T-helper 1 cell treated with Interleukin-12 subunit alpha and Interleukin-12 subunit beta and Interleukin-4 antibody, amounts not matched to agents 30 ng/mL and 1 ng/mL, for 36 hours (primary cell): ENCODE data around the gene PAMR1. TPM values are rescaled to one million over a fixed set of nuclear protein-coding genes. Genes with fewer than 3 reads are reported as not detected.
"Not testable (repeated sequence)": the region's sequence is repeated elsewhere in the genome, so short reads cannot be mapped to it uniquely, and the experiment has no call there.

ENCODE experiments used
- intact Hi-C: fragments of 100-400 bp; cut with micrococcal nuclease; formaldehyde crosslinking; loops from one replicate; pipeline ENCODE4 v1.15.1; 2024
- total RNA-seq: library from RNA; stranded (reverse); gene quantifications from 2 replicates; pipeline ENCODE4 v1.2.3, GENCODE V29; 2022

PAMR1 gene, protein sequence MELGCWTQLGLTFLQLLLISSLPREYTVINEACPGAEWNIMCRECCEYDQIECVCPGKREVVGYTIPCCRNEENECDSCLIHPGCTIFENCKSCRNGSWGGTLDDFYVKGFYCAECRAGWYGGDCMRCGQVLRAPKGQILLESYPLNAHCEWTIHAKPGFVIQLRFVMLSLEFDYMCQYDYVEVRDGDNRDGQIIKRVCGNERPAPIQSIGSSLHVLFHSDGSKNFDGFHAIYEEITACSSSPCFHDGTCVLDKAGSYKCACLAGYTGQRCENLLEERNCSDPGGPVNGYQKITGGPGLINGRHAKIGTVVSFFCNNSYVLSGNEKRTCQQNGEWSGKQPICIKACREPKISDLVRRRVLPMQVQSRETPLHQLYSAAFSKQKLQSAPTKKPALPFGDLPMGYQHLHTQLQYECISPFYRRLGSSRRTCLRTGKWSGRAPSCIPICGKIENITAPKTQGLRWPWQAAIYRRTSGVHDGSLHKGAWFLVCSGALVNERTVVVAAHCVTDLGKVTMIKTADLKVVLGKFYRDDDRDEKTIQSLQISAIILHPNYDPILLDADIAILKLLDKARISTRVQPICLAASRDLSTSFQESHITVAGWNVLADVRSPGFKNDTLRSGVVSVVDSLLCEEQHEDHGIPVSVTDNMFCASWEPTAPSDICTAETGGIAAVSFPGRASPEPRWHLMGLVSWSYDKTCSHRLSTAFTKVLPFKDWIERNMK
- total RNA-seq = not detected in 2 replicates

DNA sequence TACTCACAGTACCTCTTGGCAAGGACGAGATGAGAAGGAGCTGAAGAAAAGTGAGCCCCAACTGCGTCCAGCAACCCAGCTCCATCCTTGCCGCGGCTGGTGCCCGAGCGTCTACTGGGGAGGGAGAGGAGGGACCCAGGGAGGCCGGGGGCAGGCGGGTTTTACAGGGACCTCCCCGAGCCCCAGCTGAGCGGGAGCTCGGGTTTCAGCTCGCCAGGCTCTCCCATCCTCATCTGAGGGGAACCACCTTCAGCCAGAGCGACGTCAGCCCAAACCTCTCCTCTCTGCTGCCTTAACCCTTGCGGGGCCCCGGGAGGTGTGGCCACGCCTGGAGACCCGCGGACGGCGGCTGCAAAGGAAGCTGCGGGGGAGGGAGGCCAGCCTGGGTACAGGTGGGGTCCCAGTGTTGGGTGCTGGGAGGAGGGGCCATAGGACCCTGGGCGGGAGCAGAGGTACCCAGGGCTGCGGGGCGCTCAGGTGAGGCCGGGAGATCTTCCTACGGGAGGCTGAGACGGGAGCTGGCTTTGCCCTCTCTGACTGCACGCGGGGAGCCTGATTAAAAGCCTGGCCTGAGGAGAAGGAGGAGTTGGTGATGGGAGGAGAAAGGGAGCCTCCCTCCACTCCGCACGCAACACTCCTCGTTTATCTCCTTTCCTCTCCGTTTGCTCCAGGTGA lies at the start of gene PAMR1:
TSS of gene PAMR1 (minus strand) at position 116 of the 675 bp plus-strand sequence. CDS start at position 85, 31 bp downstream.
- intact Hi-C loops = no loop called here

GRCh38 chr11:35571696-35572095 lies 46.3 kb upstream of the PAMR1 start:
- intact Hi-C loops = no loop called here

DNA sequence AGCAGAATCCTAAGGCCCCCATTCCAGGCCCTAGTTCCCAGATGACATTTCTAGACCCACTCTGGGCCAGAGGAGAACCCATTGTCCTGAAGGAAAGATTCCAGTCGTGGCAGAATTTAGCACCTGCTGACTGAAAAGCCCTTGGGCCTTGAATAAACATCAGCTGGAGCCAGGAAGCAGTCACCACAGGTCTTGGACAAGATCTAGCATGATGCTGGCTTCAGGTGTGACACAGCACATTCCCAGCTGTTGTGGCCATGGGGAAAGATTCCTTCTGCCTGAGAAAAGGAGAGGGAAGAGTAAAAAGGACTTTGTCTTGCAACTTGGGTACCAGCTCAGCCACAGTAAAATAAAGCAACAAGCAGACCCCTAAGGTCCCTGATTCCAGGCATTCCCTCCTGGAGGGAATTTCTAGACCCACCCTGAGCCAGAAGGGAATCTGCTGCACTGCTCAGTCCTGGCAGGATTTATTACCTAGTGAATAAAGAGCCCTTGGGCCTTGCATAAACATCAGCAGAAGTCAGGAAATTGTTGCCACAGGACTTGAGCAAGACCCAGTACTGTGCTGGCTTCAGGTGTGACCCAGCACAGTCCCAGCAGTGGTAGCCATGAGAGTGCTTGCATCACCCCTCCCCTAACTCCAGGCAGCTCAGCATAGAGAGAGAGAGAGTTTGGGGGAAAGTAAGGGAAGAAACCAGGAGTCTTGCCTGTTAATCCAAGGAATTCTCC lies 42.5 kb upstream of the PAMR1 start:
- intact Hi-C loops = no loop called here

DNA sequence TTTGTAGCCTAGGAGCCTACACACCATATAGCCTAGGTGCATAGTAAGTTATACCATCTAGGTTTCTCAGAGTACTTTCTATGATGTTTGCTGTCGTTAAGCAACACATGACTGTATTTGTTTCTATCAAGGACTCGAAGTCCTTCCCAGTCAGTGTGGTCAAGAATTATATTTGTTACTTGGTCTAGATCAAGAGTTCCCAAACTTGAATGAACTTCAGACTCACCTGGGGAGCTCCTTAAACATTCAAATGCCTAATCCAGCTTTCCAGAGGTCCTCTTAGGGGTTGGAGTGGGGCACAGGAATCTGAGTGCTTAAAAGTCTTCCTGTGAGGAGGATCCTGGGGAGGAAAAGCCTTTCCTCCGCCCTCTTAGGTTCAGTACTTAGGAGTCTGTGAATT lies 41.5 kb upstream of the PAMR1 start:
- intact Hi-C loops = no loop called here

DNA sequence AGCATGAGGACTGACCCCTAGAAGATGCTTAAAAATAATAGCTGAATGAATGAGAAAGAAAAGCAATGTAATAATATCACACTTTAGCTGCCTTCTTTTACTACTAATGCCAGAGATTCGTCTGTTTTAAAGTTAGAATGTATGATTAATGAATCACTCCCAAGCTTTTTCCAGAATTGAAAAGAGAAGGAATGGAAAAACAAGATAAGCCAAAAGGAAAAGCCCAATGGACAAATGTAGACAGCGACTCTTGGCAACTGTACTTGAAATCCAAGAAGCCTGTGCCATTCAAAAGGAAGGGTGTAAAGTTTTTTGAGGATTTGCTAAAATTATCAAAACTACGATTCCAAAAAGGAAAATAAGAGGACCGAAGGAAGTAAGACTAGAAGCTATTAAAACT lies 40.8 kb upstream of the PAMR1 start:
- intact Hi-C loops = no loop called here

DNA sequence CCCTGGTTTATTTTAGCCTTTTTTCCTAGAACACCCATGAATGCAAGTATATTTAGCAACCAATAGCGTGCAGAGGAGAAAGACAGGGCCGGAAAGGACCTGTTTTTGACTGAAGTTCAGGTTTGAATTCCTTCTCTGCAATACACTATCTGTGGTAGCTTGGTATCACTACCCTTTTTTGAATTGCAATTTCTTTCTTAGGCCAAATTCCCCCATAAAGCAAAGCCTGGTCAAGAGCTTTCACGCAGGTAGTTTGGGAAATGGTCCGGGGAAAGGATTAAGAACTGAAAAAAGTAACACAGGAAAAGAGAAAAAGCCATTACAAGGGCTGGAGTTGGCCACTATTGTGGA lies 38.8 kb upstream of the PAMR1 start:
- intact Hi-C loops = no loop called here

DNA sequence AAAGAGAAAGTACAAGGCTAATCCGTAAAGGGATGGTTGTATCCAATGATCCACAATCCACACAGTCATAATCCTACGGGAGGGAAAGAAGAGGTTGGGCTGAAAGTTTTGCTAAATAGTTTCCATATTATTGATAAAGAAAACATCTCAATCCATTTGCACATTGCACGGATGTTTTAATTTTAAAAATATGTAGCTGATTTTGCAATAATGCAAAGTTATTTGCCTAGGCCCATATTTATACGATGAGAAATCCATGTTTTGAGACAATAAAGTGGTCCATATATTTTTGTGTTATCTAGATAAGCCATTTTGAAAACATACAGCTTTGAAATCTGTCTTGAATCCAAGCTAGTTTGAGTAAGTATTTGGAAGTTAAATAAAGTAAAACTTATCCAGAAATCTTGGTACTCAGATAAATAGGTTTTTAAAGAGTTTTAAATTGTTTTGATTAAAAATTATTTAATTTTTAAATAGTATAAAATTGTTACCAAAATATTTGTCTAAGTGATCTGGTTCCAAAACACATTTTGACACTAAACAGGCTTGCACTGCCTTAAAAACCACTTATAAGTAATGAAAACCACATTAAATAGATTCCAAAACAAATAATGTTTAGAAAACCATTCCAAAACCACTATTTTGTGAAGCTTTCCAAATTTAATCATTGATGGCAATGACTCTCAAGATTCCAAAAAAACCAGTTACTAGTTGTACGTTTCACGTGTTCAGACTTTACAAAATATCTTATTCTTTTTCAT lies 38.2 kb upstream of the PAMR1 start:
- intact Hi-C loops = no loop called here

GRCh38 chr11:35559949-35560348 lies 34.5 kb upstream of the PAMR1 start:
- intact Hi-C loops = no loop called here

DNA sequence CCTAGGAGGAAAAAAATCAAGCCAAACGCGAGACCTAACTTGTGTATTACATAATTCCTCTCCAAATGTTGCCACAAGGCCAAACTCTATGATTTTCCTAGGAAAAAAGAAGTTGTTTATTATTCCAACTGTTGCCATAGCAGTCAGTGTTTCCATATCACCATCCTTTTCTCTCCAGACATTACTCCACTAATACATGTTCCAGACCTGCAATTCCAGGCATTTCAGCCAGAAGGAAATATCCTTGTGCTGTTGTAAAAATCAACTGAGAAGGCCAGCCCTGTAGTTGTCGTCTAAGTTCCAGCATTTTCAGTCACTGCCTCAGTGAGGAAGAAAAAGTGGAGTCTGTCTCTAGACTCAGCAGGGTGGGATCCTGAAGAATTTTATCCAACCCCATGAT lies 33.1 kb upstream of the PAMR1 start:
- intact Hi-C loops = no loop called here

DNA sequence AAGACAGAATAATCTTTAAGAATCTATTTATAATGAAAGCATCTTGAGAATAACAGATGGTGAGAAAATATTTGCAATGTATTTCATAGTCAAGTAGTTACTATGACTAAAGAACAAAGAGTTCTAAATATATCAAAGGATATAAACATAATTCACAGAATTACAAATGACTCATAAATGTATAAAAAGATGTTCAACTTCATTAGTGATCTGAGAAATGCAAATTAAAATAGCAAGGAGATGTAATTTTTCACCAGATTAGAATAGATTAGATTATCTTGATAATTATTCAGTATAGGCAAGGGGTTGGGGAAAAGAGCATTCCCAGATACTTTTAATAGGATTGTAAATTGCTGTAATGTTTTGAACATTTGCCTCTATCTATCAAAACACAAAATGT lies 30.1 kb upstream of the PAMR1 start:
- intact Hi-C loops = no loop called here

DNA sequence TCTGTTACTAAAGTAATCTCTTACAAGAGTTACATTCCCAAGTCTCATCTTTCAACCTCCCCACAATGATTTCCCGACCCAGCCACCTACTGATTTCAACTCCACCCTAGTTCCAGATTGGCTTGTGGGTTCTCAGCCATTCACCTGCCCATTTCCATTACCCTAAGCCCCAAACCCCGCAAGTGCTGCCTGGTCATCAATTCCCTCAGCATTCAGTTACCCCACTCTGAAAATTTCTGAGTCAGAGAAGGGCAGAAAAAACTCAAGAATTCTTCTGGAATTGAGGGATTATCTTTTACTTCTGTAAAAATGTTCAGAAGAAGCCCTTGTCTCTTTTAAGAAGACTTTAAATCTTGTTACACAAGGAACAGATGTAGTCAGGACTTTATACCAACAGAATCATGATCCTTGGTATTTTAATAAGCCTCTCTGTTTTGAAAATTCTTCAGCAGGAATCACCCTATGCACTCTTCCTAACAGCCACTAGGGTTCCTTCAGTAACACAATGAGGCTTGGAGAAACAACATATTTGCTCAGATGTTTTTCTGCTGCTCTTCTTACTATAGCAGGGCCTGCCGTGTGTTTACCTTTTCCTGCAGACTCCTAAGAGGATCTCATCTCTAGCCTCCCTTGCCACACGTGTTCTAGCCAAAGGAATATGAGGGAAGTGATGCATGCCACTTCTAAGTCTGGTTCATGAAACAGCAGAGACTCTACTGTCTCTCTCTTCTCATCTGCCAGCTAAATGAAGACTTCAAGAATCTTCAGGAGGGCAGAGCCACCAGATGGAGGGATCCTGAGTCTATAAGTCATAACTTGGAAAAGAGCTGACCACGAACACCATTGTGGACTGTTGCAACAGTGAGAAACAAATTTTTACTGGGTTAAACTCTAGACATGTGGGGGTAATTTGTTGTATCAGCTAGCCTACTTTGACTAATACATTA lies 29.3 kb upstream of the PAMR1 start:
- intact Hi-C loops = no loop called here

DNA sequence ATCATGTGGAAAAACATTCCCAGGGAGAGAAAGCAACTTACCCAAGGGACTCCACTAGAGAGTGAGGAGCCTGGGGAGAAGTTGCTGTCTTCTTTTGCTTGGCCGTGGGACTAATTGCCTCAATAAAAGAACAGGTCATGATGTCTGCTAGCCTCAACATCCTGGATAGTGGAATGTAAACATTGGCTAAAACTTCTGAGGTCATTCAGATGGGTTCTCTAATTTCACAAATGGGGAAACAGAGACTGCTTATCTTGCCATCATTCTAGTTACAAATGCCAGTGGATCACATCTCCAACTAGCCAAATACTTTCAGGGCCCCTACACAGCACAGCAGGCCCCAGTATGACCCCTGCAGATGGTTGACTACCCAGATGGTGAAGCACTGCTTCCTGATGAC lies 28.4 kb upstream of the PAMR1 start:
- intact Hi-C loops = no loop called here

- intact Hi-C loops = no loop called here
Measured at GRCh38 chr11:35553021-35553420, 27.6 kb upstream of the PAMR1 start.

DNA sequence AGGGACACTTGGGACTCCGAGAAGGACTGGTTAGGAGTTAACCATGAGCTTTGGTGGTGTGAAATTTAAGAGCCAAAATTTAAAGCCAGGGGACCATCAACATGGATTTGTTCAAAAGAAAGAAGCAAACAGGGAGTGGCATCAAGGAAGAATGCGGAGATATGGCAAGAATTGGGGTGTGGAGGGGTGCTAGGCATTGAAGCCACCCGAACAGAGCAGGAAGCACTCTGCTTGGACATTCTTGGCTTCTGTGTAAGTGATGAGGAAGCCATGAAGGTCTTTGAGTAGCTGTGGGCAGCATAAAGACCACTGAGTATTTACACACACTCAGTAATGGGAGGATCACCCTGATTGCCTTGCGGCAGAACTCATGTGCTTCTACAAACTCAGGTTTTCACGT lies 27.2 kb upstream of the PAMR1 start:
- intact Hi-C loops = no loop called here

DNA sequence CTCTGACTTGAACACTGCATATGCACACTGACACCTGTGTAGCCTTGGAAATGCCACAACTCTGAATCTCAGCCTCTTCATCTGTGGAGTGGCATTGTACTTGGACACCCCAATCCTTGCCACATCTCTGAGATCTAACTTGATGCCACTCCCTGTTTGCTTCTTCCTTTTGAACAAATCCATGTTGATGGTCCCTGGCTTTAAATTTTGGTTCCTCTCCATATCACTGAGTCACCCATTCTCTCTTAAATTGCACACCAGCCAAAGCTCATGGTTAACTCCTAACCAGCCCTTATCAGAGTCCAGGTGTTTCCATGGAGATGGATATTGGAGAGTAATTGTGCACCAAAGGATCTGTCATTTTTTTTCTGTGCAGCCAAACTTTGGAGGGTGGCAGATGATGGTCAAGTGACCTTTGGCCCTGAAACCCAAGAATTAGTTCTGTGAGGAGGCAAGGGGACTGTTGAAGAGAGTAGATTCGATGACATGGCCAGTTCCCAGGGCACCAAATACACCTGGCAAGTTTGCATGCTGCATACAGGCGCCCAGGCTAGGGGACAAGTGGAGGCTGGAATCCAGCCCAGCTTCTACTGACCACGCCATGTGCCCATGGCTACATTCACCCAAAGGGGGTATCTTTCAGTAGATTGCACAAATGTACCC lies 25.1 kb upstream of the PAMR1 start:
- intact Hi-C loops = no loop called here

- intact Hi-C loops = no loop called here
Measured at GRCh38 chr11:35549787-35550186, 24.4 kb upstream of the PAMR1 start.

GRCh38 chr11:35548925-35549561 lies 23.6 kb upstream of the PAMR1 start:
- intact Hi-C loops = no loop called here

GRCh38 chr11:35547995-35548394 lies 22.6 kb upstream of the PAMR1 start:
- intact Hi-C loops = not testable (repeated sequence)

DNA sequence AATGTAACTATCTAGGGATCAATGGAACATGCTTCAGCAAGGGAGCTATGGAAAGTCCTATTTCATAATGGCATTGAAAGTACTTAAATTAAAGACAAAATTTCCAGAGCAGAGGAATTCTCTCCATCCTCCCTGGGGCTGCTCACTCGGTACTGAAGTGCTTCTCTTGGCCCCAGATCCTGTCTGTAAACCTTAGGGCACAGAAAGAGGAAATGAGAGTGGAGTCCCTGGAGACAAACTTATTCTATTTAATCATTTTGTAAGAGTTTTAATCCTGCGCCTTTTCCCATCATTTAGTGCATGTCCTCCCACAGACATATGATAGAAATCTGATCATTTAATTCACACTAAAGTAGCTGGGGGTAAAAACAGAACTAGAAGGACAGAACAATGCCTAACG lies 20.9 kb upstream of the PAMR1 start:
- intact Hi-C loops = no loop called here
